BE2C (cell line): ENCODE data around the gene C1QB.
A peak's percentile ranks its signal among the peaks of the same experiment; 100 is the strongest.

Experiments used
- DNase-seq: peaks from one replicate; pipeline ENCODE4 v3.0.0-alpha.2; 2020
- H3K27me3 ChIP-seq: fragments of 250-450 bp; sonication (Bioruptor Pico); 2 replicates; pipeline ENCODE4 v1.5.1; 2020; ENCODE audit warnings: mild to moderate bottlenecking
- H3K36me3 ChIP-seq: fragments of 250-450 bp; sonication (Bioruptor Pico); 2 replicates; pipeline ENCODE4 v1.5.1; 2020; ENCODE audit warnings: mild to moderate bottlenecking
- H3K4me1 ChIP-seq: fragments of 250-450 bp; sonication (Bioruptor Pico); 2 replicates; pipeline ENCODE4 v1.5.1; 2020
- H3K4me3 ChIP-seq: 2 replicates; pipeline ENCODE4 v1.5.1; 2011; ENCODE audit warnings: low read depth, low read length
- H3K9me3 ChIP-seq: fragments of 250-450 bp; sonication (Bioruptor Pico); 2 replicates; pipeline ENCODE4 v1.5.1; 2020
- TF ChIP-seq, protein P1 (sequence below): IDR thresholded peaks from 2 replicates; pipeline ENCODE4 v1.5.1; 2012; ENCODE audit warnings: mild to moderate bottlenecking, low read depth, low read length

Gene C1QB

DNA sequence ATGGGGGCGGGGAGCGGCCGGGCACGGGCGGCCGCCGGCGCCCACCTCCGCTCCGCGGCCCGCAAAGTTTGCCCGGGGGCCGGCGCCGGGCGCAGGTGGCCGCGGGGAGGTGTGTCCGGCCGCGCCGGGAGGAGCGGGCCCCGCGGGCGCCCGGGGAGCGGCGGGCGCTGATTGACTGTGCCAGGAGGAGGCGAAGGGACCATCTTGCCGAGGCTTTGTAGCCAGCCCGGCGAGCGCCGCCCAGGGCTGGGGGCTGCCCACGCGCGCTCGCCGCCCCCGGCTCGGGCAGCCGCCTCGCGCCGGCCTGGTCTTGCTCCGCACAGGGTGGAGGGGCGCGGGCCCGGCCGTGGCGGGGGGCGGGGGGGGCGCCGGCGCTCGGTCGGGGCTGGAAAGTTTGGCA lies 58.0 kb downstream of the C1QB start:
- H3K27me3 ChIP-seq = no peaks in the 10 kb centered on the region
- peak; percentile 18 for DNase-seq
- TF ChIP-seq, protein P1, sequence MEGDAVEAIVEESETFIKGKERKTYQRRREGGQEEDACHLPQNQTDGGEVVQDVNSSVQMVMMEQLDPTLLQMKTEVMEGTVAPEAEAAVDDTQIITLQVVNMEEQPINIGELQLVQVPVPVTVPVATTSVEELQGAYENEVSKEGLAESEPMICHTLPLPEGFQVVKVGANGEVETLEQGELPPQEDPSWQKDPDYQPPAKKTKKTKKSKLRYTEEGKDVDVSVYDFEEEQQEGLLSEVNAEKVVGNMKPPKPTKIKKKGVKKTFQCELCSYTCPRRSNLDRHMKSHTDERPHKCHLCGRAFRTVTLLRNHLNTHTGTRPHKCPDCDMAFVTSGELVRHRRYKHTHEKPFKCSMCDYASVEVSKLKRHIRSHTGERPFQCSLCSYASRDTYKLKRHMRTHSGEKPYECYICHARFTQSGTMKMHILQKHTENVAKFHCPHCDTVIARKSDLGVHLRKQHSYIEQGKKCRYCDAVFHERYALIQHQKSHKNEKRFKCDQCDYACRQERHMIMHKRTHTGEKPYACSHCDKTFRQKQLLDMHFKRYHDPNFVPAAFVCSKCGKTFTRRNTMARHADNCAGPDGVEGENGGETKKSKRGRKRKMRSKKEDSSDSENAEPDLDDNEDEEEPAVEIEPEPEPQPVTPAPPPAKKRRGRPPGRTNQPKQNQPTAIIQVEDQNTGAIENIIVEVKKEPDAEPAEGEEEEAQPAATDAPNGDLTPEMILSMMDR = no peak
- H3K36me3 ChIP-seq = no peaks in the 10 kb centered on the region
- no peaks in the 10 kb centered on the region; the same call in 1 of the 2 replicates for H3K4me1 ChIP-seq
- H3K4me3 ChIP-seq = peak overlapping the region; percentile 42; the same call in 1 of the 2 replicates
- H3K9me3 ChIP-seq = no peaks in the 10 kb centered on the region
